ENCODE results near the gene GTF2H2C. TPM values are rescaled to one million over a fixed set of nuclear protein-coding genes. Genes with fewer than 3 reads are reported as not detected.
"Not testable (repeated sequence)": the region's sequence is repeated elsewhere in the genome, so short reads cannot be mapped to it uniquely, and the experiment has no call there.

Gene GTF2H2C
- 26.5 and 37.3 TPM in 2 replicates for total RNA-seq (2014; rRNA removed; shearing (Covaris generic))

- DNase-seq (ENCODE audit: low spot score): peak; percentile 35
These were observed at the start of gene GTF2H2C for GRCh38 chr5:69559908-69560330. Gene GTF2H2C (plus strand): TSS chr5:69560191. CDS start chr5:69565133, 4,942 bp downstream.

GRCh38 chr5:69510694-69511093 lies 49.3 kb upstream of the GTF2H2C start:
- DNase-seq (ENCODE audit: low spot score): no peak

GRCh38 chr5:69512740-69513260 lies 47.2 kb upstream of the GTF2H2C start:
- no peak for DNase-seq (ENCODE audit: low spot score)

- DNase-seq (ENCODE audit: low spot score): not testable (repeated sequence)
These were observed 44.4 kb upstream of the GTF2H2C start for GRCh38 chr5:69515570-69515969.

- DNase-seq (ENCODE audit: low spot score): no peak
These were observed 43.2 kb upstream of the GTF2H2C start for GRCh38 chr5:69516769-69517168.

- DNase-seq (ENCODE audit: low spot score): peak; percentile 62
These were observed 42.2 kb upstream of the GTF2H2C start for GRCh38 chr5:69517763-69518212.

- no peak for DNase-seq (ENCODE audit: low spot score)
These were observed 40.7 kb upstream of the GTF2H2C start for GRCh38 chr5:69519285-69519684.

GRCh38 chr5:69522035-69522434 lies 38.0 kb upstream of the GTF2H2C start:
- DNase-seq (ENCODE audit: low spot score): no peak

GRCh38 chr5:69525490-69525889 lies 34.5 kb upstream of the GTF2H2C start:
- DNase-seq (ENCODE audit: low spot score): no peak

GRCh38 chr5:69526660-69527059 lies 33.3 kb upstream of the GTF2H2C start:
- no peak for DNase-seq (ENCODE audit: low spot score)

GRCh38 chr5:69527128-69527770 lies 32.7 kb upstream of the GTF2H2C start:
- DNase-seq (ENCODE audit: low spot score): no peak

- DNase-seq (ENCODE audit: low spot score): no peak
These were observed 32.0 kb upstream of the GTF2H2C start for GRCh38 chr5:69528035-69528434.

- no peak for DNase-seq (ENCODE audit: low spot score)
These were observed 31.4 kb upstream of the GTF2H2C start for GRCh38 chr5:69528609-69529008.

- DNase-seq (ENCODE audit: low spot score): no peak
These were observed 29.2 kb upstream of the GTF2H2C start for GRCh38 chr5:69530561-69531405.

- DNase-seq (ENCODE audit: low spot score): no peak
These were observed 28.6 kb upstream of the GTF2H2C start for GRCh38 chr5:69531406-69531801.

GRCh38 chr5:69537911-69538310 lies 22.1 kb upstream of the GTF2H2C start:
- not testable (repeated sequence) for DNase-seq (ENCODE audit: low spot score)

- not testable (repeated sequence) for DNase-seq (ENCODE audit: low spot score)
These were observed 21.3 kb upstream of the GTF2H2C start for GRCh38 chr5:69538735-69539134.

GRCh38 chr5:69541347-69541746 lies 18.6 kb upstream of the GTF2H2C start:
- DNase-seq (ENCODE audit: low spot score): not testable (repeated sequence)

GRCh38 chr5:69542838-69543618 lies 17.0 kb upstream of the GTF2H2C start:
- not testable (repeated sequence) for DNase-seq (ENCODE audit: low spot score)

- DNase-seq (ENCODE audit: low spot score): not testable (repeated sequence)
These were observed 15.4 kb upstream of the GTF2H2C start for GRCh38 chr5:69544602-69545001.

GRCh38 chr5:69560587-69561431 lies 818 bp downstream of the GTF2H2C start:
- peak; percentile 4 for DNase-seq (ENCODE audit: low spot score)
